HG03060 (cell line): ENCODE data around the gene LLPH.
A peak's percentile ranks its signal among the peaks of the same experiment; 100 is the strongest.

Experiments
- ATAC-seq: cut with Tn5 transposase; IDR thresholded peaks from one replicate; pipeline ENCODE4 v1.9.1; 2021; ENCODE audit warnings: low read depth, moderate number of reproducible peaks; ENCODE audit not compliant: unreplicated experiment

Gene LLPH

DNA sequence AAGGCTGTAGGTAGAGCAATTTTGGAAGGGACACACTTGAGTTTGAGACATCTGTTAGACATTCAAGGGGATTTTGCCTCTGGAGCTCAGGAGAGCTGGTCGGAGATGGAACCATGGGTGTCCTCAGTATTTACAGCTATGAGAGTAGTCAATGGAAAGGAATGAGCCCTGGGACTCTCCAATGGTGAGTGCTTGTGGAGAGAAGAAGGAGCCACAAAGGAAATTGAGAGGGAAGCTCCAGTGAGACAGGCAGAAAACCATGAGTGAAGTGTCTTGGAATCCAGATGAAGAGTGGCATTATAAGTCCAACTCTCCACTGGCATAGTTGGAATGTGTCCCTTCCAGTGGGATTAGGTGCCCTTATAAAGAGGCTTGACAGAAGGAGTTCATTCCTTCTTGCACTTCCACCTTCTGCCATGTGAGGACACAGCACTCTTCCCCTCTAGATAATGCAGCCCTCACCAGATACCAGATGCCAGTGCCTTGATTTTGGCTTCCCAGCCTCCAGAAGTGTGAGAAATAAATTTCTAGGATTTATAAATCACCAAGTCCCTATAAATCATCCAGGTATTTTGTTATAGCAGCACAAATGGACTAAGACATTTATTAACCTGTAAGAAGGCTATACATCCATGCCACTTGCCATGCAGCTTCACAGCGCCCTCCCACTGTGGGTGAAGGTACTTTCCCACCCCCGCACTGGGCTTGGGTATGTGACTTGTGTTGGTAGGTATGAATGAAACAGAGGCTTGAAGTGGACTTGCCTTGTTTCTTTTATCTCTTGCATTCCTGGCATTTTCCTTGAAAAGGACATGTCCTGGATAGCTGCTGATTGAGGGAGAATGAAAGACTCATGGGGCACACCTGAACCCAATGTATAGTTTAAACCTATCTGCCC lies 27.3 kb downstream of the LLPH start:
- no peak for ATAC-seq

DNA sequence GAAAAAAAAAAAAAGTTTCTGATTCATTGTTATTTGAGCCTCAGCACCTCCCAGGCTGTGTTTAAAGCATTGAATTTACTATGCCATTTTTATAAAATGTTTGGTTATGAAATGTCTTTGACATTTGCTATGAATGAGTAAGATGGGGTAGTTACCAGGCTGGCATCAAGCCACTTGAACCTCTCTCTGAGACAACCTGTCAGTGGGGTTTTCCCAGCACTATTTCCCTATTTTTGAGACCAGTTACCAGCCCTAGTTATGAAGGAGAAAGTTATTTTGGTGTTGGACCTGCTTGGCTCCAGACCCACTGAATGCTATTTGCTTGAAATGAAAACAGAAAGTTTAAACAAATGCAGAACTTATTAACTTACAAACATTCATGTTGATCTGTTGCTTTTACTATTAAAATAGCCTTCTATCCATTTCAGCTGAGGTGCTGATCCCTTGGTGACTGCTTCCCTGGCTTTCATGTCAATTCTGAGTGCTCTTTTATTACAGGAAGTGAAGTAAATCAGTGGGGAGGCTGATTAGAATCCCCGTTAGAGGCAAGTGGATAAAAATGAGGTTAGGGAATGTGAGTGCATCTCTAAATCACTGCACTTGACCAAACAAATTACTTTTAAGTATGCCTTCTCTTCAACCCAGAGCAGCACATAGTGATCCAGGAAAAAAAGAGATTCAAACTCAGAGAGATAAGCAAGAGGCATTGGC lies 37.8 kb downstream of the LLPH start:
- peak; percentile 57 for ATAC-seq

DNA sequence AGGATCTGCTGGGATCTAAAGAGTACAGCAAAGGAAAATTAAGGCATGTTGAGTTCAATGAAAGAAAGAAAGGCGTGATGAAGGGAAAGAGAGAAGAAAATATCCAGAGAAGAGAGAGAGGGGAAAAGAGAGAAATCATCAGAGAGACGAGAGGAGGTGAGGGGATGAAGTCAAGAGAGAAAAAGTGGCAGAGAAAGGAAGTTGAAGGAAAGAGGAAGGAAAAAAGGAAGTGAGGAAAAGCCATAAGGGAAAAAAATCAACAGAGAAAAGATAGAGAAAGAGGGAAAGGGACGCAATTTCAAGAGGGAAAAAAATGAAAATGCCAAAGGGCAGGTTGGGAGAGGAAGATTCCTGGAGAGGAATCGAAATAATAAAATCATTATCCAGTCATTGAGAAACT lies 40.4 kb downstream of the LLPH start:
- no peak for ATAC-seq

DNA sequence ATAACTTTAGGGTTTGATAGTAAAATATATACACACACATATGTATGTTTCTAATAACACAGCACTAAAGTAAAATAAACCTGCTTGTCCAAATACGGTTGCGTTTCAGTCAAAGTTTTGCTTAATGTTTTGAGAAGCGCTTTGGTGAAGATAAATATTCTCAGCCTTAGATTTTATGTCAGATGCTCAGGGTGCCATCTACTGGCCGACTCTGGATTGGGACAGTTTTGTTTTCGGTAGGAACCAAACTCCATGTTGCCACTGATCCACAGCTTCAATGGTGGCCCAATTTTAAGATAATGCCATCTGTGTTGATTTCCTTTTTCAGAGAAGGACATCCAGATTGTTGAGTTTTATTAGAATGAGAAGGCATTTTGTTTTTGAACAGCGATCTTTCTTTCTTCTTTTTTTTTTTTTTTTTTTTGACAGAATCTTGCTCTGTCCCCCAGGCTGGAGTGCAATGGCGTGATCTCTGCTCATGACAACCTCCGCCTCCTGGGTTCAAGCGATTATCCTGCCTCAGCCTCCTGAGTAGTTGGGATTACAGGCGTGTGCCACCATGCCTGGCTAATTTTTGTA lies 43.1 kb downstream of the LLPH start:
- no peak for ATAC-seq

DNA sequence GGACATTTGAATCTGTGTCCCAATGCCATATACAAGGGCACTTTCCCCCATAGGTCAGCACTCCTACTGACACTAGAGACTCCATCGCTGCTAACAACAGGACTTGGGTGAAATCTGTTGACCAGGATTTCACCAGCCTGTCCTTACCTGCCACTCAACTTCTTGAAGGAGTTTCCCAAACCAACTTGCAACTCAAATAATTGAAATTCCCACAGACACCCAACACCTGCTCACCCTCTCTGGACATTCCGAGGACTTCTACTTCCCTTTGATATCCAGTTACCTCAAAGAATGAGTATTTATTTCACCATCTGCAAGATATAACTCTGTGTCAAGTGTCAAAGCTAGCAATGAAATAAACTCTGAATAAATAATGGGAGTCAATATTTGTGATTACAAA lies 44.6 kb downstream of the LLPH start:
- no peak for ATAC-seq

DNA sequence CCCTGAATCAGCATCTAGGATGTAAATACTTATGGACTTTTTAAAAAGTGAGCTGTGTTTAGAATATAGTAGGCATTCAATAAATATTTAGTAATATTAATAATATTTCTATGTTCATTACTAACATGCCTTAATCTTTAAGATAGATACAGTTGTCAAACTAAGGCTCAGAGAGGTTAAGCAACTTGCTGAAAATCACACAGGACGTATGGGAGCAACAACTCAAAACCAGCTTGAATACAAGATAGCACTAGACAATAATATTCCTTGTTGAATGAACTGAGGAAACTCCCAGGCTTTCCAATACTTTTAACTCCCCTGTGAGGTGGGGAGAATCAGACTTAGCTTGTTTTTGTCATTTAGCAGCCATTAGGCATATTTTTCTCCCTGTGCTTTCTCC lies 45.3 kb downstream of the LLPH start:
- no peak for ATAC-seq

DNA sequence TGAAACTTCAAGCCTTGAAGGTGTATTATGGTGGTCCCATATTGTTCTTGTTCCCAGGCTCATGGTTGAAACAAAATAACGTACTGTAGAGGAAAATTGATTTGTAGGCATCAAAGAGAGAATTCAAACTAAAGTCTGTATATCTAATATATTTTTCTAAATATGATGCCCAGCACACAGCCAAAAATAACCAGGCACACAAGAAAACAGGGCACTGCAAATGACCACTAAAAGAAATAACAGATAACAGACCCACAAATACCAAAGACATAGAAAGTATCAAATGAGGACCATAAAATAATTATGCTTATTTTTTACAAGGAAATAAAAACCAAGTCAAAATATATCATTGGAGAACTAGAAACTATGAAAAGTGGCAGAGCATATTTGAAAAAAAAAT lies 46.8 kb downstream of the LLPH start:
- no peak for ATAC-seq

DNA sequence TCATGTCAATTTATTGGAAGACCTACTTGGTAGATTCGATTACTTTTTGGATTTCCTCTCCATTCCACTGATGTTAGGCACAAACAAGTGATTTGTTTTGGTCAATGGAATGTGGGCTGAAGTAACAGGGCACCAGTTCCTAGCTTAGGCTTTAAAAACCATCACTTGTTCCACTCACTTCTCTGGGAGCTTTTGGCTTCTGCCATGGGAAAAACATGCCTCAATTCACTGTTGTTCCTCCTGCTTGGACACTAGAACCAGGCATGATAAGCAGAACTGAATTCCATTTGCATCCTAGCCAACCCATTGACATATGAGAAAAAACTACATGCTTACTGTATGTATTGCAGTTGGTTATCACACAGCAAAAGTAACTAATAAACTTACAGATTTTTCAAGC lies 47.8 kb downstream of the LLPH start:
- ATAC-seq: no peak

DNA sequence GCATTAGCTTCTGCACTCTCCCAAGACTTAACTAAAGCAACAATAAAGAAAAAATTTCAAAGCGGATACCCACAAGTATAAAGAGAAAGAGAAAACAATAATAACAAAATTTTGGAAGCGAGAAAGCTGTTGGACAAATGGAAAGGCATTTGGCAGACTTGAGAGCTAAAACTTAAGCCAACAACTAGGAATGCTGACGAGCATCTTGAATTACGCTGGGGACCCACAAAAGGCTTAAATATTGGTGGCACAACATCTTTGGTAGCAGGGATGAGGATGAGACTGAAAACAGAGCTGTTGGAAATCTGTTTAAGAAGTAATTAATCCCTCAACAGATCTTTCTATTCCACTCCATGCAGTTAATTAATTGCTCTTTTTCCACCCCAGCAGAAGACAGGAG lies 49.8 kb downstream of the LLPH start:
- no peak for ATAC-seq

DNA sequence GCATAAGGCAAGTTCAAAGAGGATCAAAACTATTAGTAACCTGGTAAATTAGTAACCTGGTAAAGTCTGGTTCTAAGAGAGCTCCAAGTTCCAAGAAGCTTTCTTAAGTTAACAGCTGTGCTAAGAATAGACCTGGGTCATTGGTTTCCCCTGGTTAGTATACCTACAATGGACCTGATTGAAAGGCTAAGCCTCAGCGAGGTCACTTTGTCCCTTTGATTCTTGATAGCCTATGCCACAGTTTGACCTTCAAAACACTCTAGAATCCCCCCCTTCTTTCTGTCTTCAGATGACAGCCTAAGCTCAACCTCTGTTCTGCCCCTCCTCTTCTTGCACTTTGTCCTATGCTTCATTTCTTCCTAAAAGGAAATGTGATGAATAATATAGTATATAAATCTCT lies 53.0 kb downstream of the LLPH start:
- ATAC-seq: no peak

DNA sequence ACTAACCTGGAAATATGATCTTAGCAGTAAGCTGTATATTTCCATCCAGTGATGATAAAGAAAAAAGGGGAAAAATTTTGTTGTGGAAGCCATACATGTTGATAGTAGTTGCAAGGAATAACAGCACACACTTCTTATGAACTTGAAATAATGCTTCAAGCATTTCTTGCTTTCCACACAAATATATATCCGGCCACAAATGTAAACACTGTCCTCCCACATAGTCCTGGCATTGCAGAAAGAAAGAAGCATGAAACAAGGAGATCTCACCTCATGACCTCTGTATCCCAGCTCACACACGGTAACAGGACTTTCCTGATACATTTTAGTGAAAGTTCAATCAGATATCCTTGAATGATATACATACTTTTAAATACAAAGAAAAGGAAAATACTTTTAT lies 56.0 kb downstream of the LLPH start:
- ATAC-seq: no peak

DNA sequence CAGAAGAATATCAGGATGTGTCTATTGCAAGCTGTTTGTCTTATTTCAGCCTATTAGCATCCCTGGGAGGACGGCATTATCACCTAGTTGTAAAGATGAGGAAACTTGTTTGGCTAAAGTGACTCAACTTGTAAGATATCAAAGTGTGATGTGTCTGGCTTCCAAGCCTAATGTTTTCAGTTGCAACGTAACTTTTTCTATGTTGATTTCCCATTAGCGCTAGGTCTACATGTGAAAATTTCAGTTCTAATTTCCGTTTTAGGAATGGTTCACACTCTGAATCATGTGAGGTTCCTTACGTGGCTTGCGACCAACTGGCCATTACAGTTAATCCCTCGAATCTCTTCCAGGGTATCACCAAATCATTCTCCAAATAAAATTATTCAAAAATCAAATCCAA lies 58.0 kb downstream of the LLPH start:
- peak; percentile 34 for ATAC-seq

DNA sequence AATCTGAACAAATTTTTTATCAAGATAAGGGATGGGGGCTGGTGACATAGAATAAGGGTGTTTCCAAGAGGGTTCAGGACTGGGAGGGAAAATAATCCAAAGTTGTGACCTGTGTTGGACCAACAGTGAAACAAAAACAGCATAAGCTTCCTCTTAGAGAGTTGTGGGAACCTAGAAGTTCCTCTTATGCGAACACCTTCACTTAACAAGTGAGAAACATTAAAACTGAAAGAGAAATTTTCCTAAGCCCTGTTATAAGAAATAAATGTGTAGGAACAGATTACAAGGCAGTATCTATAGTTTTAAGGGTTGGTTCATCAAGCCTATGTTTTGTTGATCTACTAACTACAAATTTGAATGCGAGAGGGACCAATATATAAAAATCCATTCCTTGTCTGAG lies 58.4 kb downstream of the LLPH start:
- peak; percentile 72 for ATAC-seq

DNA sequence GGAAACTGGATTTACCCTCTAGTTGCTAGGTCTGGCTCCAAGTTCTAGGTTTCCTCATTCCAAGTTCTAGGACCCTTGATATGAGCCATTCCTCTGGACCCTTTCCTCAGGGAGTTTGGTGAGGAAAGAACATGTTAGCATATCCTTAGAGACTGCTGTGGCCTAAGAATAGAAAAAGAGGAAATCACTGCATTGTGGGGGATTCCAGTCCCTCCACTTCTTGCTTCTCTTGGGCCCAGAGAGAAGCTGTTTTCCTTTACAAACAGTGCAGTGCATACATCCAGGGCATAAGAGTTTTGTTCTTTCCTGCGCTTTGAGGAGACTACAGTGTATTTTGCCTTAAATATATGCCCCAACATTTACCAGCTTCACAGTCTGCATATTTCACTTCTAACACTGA lies 59.0 kb downstream of the LLPH start:
- no peak for ATAC-seq

DNA sequence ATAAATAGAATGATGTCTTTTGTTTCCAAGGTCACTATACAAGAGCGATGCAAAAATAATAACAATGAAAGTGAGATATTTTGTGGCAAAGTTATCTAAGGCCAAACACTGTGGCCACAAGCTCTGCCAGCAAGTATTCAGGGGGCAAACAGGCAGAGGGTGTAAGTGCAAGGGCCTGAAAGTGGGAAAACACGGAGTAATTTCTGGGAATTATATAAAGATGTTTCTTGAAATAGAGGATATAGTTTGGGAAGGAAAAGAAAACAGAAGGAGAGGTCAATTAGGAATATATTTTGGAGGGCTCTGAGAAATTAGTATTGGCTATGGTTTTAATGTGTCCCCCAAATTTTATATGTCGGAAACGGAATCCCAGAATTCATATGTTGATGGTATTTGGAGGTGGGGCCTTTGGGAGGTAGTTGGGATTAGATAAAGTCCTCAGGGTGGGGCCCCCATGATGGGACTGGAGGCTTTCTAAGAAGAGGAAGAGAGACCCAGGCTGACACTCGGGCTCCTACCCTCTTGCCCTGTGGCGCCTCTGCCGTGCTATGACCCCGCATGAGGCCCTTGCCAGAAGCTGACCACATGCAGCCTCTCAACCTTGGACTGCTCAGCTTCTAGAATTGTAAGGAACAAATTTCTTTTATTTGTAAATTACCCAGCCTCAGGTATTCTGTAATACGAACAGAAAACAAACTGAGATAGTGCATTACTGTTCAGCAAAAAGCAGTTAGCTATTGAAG lies 60.0 kb downstream of the LLPH start:
- ATAC-seq: no peak

DNA sequence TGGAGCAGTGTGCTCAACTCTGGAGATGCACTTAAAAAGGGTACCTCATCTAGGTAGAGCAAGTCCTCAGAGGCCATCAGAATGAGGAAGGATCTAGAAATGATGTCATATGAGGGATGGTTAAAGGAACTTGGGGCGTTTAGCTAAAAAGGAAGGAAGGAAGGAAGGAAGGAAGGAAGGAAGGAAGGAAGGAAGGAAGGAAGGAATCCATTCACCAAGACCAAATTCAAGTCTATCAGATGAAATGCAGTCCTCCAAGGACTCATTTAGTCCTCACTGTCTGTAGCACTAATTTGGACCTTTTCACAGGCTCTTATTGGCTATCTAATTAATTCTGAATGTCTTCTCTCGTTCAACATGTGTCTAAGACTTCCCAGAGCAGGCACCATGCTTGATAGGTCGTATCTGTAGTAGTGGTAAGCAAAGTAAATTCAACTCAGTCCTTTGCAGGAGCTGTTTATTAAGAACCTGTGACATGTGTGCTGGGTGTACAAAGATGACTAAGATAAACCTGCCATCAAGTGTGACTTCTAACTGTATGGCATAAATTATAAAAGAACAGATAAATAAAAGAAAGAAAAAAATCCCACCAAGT lies 63.5 kb downstream of the LLPH start:
- ATAC-seq: no peak
